ENCODE measurements around the gene PMS1. TPM values are rescaled to one million over a fixed set of nuclear protein-coding genes. Genes with fewer than 3 reads are reported as not detected.
"Not testable (repeated sequence)": the region's sequence is repeated elsewhere in the genome, so short reads cannot be mapped to it uniquely, and the experiment has no call there.

Gene PMS1
- 14.4 and 18.8 TPM in 2 replicates for total RNA-seq

DNA sequence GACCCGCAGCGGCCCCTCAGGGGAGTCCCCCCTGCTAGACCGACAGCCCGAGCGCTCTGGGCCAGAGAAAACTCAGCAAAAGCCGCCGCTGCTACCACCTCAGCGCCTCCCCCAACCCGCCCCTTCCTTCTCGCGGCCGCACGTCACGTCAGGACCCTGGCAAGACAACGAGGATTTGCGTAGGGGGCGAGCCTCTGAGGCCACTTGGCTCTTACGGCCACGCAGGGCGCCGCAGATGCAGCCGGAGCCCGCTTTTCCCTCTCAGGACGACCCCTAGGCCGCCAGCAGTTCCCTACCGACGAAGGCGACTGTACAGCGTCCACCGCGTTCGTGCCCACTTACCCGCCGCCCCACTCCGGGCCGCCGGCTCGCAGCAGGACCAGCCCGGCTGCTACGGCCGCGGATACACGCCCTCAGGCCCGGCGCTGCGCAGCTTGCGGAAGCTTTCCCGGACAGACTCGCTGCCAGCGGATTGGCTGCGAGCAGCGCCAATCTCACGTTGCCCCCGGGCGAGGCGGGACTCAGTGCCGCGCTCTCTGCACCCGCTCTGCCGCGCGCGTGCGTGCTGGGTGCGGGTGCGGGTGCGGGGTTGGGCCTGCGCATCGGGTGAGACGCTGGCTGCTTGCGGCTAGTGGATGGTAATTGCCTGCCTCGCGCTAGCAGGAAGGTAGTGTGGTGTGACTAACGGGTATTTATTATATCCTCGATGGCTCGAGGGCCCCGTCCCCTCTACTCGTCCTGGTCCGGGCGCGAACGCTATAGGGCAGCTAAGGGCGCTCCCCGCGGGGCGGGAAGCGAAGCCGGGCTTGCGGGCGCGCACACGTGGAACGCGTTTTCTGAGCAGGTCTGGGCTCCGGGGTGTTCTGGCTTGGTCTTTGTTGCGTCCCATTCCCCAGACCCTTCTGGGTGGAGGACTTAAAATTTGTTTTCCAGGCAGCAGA is at the start of gene PMS1, which contains the start of gene ORMDL1:
TSS of gene PMS1 (plus strand) at position 524 of the 941 bp plus-strand sequence. CDS start 7,360 bp downstream, outside the sequence.
TSS of gene ORMDL1 (minus strand) at position 413 of the 941 bp plus-strand sequence. CDS start 1,744 bp downstream, outside the sequence.
- peak; percentile 80 for DNase-seq (ENCODE audit: low read depth)
- Histone ChIP-seq H3K27me3 (ENCODE audit: control insufficient read depth, insufficient read depth, low read length) (no peaks in the 10 kb centered on the region), H3K4me3 (ENCODE audit: low read depth, low read length) (peak within 1 kb of the TSS; percentile 93), H3K36me3 (ENCODE audit: control insufficient read depth, insufficient read depth, low read length) (no peaks in the 10 kb centered on the region)
- TF ChIP-seq, protein P1, sequence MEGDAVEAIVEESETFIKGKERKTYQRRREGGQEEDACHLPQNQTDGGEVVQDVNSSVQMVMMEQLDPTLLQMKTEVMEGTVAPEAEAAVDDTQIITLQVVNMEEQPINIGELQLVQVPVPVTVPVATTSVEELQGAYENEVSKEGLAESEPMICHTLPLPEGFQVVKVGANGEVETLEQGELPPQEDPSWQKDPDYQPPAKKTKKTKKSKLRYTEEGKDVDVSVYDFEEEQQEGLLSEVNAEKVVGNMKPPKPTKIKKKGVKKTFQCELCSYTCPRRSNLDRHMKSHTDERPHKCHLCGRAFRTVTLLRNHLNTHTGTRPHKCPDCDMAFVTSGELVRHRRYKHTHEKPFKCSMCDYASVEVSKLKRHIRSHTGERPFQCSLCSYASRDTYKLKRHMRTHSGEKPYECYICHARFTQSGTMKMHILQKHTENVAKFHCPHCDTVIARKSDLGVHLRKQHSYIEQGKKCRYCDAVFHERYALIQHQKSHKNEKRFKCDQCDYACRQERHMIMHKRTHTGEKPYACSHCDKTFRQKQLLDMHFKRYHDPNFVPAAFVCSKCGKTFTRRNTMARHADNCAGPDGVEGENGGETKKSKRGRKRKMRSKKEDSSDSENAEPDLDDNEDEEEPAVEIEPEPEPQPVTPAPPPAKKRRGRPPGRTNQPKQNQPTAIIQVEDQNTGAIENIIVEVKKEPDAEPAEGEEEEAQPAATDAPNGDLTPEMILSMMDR (IDR thresholded peaks at IDR 0.05; ENCODE audit: insufficient read depth, low read length, poor library complexity, severe bottlenecking): no peak

DNA sequence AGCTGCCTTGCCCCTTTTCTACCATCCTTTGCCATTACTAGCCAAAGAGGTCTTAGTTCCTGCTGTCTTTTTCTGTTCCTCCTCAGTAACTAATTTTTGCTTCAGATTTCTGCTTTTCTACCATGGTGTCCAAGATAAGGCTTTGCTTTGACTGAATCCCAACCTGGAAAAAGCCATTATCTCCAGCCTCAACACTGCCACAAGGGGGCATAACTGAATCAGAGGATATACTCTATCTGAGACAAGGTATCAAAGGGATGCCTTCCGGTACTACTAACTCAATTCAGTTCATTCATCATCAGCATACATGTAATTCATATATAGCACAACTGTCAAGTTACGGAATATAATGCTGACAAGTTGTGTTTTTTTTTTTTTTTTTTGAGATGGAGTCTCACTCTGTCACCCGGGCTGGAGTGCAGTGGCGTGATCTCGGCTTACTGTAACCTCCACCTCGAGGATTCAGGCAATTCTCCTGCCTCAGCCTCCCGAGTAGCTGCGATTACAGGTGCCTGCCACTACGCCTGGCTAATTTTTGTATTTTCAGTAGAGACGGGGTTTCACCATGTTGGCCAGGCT is 33.1 kb upstream of the PMS1 start:
- Histone ChIP-seq H3K27me3 (ENCODE audit: control insufficient read depth, insufficient read depth, low read length) (no peaks in the 10 kb centered on the region), H3K4me3 (ENCODE audit: low read depth, low read length) (no peak overlapping the region), H3K36me3 (ENCODE audit: control insufficient read depth, insufficient read depth, low read length) (peaks cover 2% of the 10 kb centered on the region)
- TF ChIP-seq, protein P1 (IDR thresholded peaks at IDR 0.05; ENCODE audit: insufficient read depth, low read length, poor library complexity, severe bottlenecking): peak; percentile 62
- DNase-seq (ENCODE audit: low read depth): no peak

DNA sequence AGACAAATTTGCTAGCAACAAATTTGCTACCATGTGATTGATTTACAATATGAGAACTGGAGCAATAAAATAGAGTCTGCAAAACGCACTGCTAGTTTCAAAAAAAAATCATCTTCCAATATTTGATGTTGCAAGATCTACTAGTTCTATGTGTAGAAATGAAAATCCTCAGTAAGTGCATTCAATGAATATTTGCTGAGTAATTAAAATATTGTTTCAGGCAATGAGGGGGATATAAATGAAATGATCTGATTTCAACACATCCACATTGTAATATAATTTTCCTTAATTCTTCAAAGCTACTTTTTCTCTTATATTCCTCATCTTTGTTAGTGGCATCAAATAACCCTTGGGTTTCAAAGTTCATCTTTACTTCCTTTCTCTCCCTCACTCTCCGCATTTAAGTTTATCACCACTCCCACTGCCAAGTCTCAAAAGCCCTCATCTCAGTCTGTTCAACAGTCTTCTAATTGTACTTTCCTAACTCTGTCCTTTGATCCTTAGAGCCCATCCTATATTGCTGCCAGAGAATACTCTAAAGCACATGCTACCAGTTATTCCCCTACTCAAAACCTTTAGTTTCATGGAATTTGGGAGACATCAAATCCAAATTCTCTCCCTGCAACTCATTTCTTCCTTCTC is 27.8 kb upstream of the PMS1 start:
- no peak for DNase-seq (ENCODE audit: low read depth)
- Histone ChIP-seq H3K36me3 (ENCODE audit: control insufficient read depth, insufficient read depth, low read length) (peaks cover 2% of the 10 kb centered on the region), H3K27me3 (ENCODE audit: control insufficient read depth, insufficient read depth, low read length) (no peaks in the 10 kb centered on the region), H3K4me3 (ENCODE audit: low read depth, low read length) (no peak overlapping the region)
- TF ChIP-seq, protein P1 (IDR thresholded peaks at IDR 0.05; ENCODE audit: insufficient read depth, low read length, poor library complexity, severe bottlenecking): no peak

- not testable (repeated sequence) for H3K36me3 ChIP-seq (ENCODE audit: control insufficient read depth, insufficient read depth, low read length); H3K4me3 ChIP-seq (ENCODE audit: low read depth, low read length); DNase-seq (ENCODE audit: low read depth); H3K27me3 ChIP-seq (ENCODE audit: control insufficient read depth, insufficient read depth, low read length)
These were observed 24.1 kb upstream of the PMS1 start for GRCh38 chr2:189760154-189760553.

DNA sequence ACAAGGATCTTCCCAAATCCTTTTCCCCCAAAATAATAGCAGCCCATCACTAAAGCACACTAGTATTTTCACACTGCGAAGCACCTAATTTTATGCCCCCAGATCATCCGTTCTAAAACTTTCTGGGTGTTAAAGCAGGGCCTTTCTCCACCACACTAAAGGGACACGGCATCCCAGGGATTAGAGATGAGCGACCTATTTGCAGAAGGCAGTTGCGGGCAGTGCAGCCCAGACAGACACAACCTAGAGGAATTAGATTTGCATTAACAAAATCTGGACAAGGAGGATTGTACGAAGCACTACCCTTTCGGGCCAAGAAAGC is 22.1 kb upstream of the PMS1 start:
- Histone ChIP-seq H3K27me3 (ENCODE audit: control insufficient read depth, insufficient read depth, low read length) (no peaks in the 10 kb centered on the region), H3K36me3 (ENCODE audit: control insufficient read depth, insufficient read depth, low read length) (no peaks in the 10 kb centered on the region), H3K4me3 (ENCODE audit: low read depth, low read length) (peak overlapping the region; percentile 72)
- no peak for DNase-seq (ENCODE audit: low read depth)
- TF ChIP-seq, protein P1 (IDR thresholded peaks at IDR 0.05; ENCODE audit: insufficient read depth, low read length, poor library complexity, severe bottlenecking): no peak
